ENCODE measurements around the gene IFT172.
"Not testable (repeated sequence)": the region's sequence is repeated elsewhere in the genome, so short reads cannot be mapped to it uniquely, and the experiment has no call there.

Gene IFT172

GRCh38 chr2:27441226-27441926 is 48.2 kb downstream of the IFT172 start:
- no peak overlapping the region for H3K4me3 ChIP-seq (ENCODE audit: low read length)
- DNase-seq (ENCODE audit: low read depth, low spot score): no peak

DNA sequence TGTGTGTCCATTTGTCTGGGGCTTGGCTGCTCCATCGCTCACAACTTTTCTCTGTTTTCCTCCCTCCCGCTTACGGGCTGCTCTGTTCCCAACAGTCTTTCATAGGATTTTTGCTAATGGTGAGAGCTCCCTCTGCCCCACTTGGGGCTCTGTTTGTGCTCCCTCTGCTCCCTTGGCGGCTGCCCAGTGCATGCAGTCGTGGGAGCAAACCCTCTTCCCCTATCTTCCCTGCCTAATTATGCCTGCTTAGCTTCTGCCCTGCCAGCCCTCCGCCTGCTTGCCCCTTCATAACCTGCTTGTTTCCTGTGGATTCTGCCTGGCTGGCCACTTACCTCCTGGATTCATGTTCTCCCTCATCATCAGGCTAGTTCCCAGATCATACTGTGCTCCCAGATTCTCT is 53.9 kb downstream of the IFT172 start:
- no peak overlapping the region for H3K4me3 ChIP-seq (ENCODE audit: low read length)
- DNase-seq (ENCODE audit: low read depth, low spot score): no peak

DNA sequence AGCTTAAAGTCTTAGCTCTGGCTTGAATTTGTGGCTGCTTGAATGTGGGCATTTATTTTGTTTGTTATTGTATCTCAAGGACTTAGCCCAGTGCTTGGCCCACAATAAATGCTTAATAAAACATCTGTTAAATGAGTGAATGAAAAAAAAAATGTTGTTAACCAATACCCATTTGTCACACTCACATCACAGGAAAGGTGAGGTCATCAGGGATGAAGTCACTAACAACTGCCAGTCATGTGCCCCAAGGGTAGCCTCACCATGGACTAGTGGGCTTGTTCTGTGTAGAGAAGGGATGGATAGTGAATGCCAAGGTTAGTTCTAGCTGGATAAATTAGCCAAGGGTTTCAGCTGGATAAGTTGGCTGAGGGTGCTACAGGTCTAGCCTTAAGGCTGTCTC is 58.1 kb downstream of the IFT172 start:
- DNase-seq (ENCODE audit: low read depth, low spot score): no peak
- no peak overlapping the region for H3K4me3 ChIP-seq (ENCODE audit: low read length)

- DNase-seq (ENCODE audit: low read depth, low spot score): peak; percentile 32
- H3K4me3 ChIP-seq (ENCODE audit: low read length): peak overlapping the region; percentile 81
Observed at GRCh38 chr2:27428978-27429541, 60.5 kb downstream of the IFT172 start.

DNA sequence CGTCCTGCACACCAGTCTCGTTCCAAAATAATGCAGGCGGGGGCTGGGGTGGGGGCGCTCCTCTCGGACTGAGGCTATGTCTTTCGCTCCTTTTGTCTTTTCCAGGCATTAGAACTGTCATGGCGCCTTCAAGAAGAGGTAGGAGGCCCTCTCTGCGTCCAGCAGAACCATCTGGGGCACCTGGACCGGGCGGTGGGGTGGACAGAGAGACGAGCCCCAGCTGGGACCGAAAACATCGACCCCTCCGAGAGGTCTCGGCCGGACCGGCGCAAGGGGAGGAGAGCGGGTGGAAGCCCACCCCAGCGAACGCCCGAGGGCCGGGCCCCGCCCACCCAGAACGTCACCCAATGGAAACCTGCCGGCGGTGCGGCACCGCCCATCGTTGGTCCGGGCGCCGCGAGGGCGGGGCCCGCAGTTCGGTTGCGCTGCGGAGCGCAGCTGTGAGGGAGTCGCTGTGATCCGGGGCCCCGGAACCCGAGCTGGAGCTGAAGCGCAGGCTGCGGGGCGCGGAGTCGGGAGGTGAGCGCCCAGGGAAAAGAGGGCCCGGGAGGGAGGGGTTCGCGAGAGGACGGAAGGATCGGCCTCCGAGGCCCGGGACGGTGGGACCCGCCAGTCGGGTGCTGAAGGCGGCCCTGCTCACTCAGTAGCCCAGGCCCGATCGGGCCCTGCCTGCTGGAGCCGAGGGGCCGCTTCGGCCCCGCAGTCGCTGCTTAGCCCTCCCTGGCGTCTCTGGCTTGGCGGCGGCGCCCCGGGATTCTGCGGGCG is 61.1 kb downstream of the IFT172 start, which contains the start of gene NRBP1:
TSS of gene NRBP1 (plus strand) at position 419 of the 765 bp plus-strand sequence. CDS start 4,643 bp downstream, outside the sequence.
- peak; percentile 75 for DNase-seq (ENCODE audit: low read depth, low spot score)
- H3K4me3 ChIP-seq (ENCODE audit: low read length): peak within 1 kb of the TSS; percentile 81

- peak overlapping the region; percentile 81 for H3K4me3 ChIP-seq (ENCODE audit: low read length)
- no peak for DNase-seq (ENCODE audit: low read depth, low spot score)
Observed at GRCh38 chr2:27427863-27428212, 61.7 kb downstream of the IFT172 start.

GRCh38 chr2:27425039-27425438 is 64.5 kb downstream of the IFT172 start:
- not testable (repeated sequence) for H3K4me3 ChIP-seq (ENCODE audit: low read length); DNase-seq (ENCODE audit: low read depth, low spot score)

GRCh38 chr2:27422958-27423357 is 66.6 kb downstream of the IFT172 start:
- no peak overlapping the region for H3K4me3 ChIP-seq (ENCODE audit: low read length)
- no peak for DNase-seq (ENCODE audit: low read depth, low spot score)

- H3K4me3 ChIP-seq (ENCODE audit: low read length): no peak overlapping the region
- no peak for DNase-seq (ENCODE audit: low read depth, low spot score)
Observed at GRCh38 chr2:27421660-27422250, 67.8 kb downstream of the IFT172 start.

DNA sequence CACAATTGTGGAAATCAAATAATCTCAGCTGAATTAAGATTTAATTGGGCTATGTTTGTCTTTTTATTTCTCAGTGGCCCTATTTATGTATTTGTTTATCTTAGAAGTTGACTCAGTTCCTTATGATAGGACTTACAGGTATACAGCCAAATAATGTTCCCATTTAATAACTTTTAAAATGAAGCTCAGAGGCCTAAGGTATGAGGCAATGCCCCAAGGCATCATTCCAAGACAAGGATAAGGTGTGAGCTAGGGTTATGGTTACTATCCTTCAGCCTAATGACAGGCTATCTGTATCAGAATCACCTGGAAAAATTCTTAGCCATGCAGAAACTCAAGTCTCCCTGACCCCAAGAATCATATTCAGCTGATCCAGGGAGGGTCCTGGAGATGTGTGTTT is 68.5 kb downstream of the IFT172 start:
- no peak for DNase-seq (ENCODE audit: low read depth, low spot score)
- no peak overlapping the region for H3K4me3 ChIP-seq (ENCODE audit: low read length)

GRCh38 chr2:27416151-27416550 is 73.4 kb downstream of the IFT172 start:
- DNase-seq (ENCODE audit: low read depth, low spot score): no peak
- H3K4me3 ChIP-seq (ENCODE audit: low read length): no peak overlapping the region

- H3K4me3 ChIP-seq (ENCODE audit: low read length): no peak overlapping the region
- no peak for DNase-seq (ENCODE audit: low read depth, low spot score)
Observed at GRCh38 chr2:27412419-27413152, 77.0 kb downstream of the IFT172 start.

GRCh38 chr2:27409321-27410073 is 80.0 kb downstream of the IFT172 start, which contains the start of gene PPM1G:
Gene PPM1G (minus strand): TSS chr2:27409591. CDS start chr2:27409422, 169 bp downstream.
- peak; percentile 91 for DNase-seq (ENCODE audit: low read depth, low spot score)
- peak within 1 kb of the TSS; percentile 89 for H3K4me3 ChIP-seq (ENCODE audit: low read length)

GRCh38 chr2:27408601-27409320 is 80.8 kb downstream of the IFT172 start:
- DNase-seq (ENCODE audit: low read depth, low spot score): no peak

GRCh38 chr2:27407798-27408491 is 81.6 kb downstream of the IFT172 start:
- DNase-seq (ENCODE audit: low read depth, low spot score): no peak

More at GRCh38 chr2:27408601-27409320, 80.8 kb downstream of the IFT172 start:
- H3K4me3 ChIP-seq (ENCODE audit: low read length): peak overlapping the region; percentile 89

DNA sequence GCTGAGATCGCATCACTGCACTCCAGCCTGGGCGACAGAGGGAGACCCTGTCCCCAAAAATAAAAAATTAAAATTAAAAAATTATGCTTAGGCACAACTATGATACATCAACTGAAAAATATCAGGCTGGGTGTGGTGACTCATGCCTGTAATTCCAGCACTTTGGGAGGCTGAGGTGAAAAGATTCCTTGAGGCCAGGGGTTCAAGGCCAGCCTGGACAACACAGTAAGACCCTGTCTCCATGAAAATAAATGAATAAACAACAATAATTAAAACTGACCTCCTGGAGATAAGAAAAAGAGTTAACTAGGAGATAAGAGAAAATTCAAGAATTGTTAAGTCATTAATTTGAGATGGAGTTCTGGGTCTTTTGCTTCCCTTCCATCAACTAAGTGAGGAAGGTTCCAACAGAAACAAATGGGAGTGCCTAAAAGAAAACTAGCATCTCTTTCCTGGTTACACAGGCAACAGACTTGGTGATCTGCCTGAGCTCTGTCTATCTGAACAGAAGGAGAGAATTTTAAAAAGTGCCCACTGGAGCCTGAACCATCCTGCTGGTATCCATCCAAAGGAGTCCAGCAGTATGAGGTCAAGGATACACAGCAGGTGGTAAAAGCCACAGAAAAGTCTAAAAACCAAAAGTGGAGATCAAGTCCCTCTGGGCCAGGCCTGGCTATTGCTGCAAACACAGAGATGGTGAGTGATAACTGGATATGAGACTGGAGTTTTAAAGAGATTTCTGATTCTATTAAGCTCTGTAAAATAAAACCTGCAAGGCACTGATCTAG is 89.0 kb downstream of the IFT172 start:
- DNase-seq (ENCODE audit: low read depth, low spot score): no peak
- no peak overlapping the region for H3K4me3 ChIP-seq (ENCODE audit: low read length)

More at GRCh38 chr2:27407798-27408491, 81.6 kb downstream of the IFT172 start:
- H3K4me3 ChIP-seq (ENCODE audit: low read length): peak overlapping the region; percentile 89

All from Jurkat, Clone E6-1 (cell line).